Liver (tissue), 9 donors: ENCODE results near the gene PAPSS1. TPM values are rescaled to one million over a fixed set of nuclear protein-coding genes. Genes with fewer than 3 reads are reported as not detected.

ENCODE experiments used
- DNase-seq: peaks from one replicate; pipeline ENCODE4 v3.0.0-alpha.2; 2017; ENCODE audit warnings: low spot score
- H3K27ac ChIP-seq, 2 donors: one replicate each; pipeline ENCODE4 v1.7.0; 2013; ENCODE audit warnings: inconsistent platforms in 2 of 2, low read length in 2 of 2, control low read depth in 1 of 2, low read depth in 1 of 2, mild to moderate bottlenecking in 1 of 2
- H3K27me3 ChIP-seq, 4 donors: one replicate each; pipeline versions ENCODE4 v1.6.1 to v1.7.0; 2013; ENCODE audit warnings: low read length in 3 of 4, inconsistent platforms in 1 of 4, mild to moderate bottlenecking in 1 of 4, moderate library complexity in 1 of 4; ENCODE audit not compliant: control insufficient read depth in 4 of 4, insufficient read depth in 4 of 4
- H3K36me3 ChIP-seq, 4 donors: one replicate each; pipeline versions ENCODE4 v1.6.1 to v1.7.0; 2013; ENCODE audit warnings: low read length in 3 of 4, mild to moderate bottlenecking in 3 of 4, low read depth in 1 of 4, moderate library complexity in 1 of 4; ENCODE audit not compliant: control insufficient read depth in 4 of 4, insufficient read depth in 3 of 4
- H3K4me1 ChIP-seq, 4 donors: one replicate each; pipeline versions ENCODE4 v1.6.1 to v1.7.0; 2013; ENCODE audit warnings: low read length in 3 of 4, mild to moderate bottlenecking in 3 of 4, moderate library complexity in 1 of 4; ENCODE audit not compliant: control insufficient read depth in 4 of 4, insufficient read depth in 4 of 4
- H3K4me3 ChIP-seq, 3 donors: one replicate each; pipeline versions ENCODE4 v1.6.1 to v1.7.0; 2013; ENCODE audit warnings: low read length in 3 of 3, control low read depth in 1 of 3, low read depth in 1 of 3, mild to moderate bottlenecking in 1 of 3
- H3K9ac ChIP-seq, 2 donors: one replicate each; pipeline ENCODE4 v1.7.0; 2013; ENCODE audit warnings: low read length in 2 of 2, mild to moderate bottlenecking in 2 of 2, moderate library complexity in 2 of 2, control low read depth in 1 of 2, low read depth in 1 of 2
- H3K9me3 ChIP-seq, 4 donors: one replicate each; pipeline versions ENCODE4 v1.6.1 to v1.7.0; 2013; ENCODE audit warnings: low read length in 3 of 4; ENCODE audit not compliant: control insufficient read depth in 4 of 4
- FOXA1 ChIP-seq: IDR thresholded peaks from 2 replicates; pipeline ENCODE4 v1.6.1; 2016; ENCODE audit warnings: antibody characterized with exemption
- FOXA2 ChIP-seq: IDR thresholded peaks from 2 replicates; pipeline ENCODE4 v1.6.1; 2016; ENCODE audit warnings: antibody characterized with exemption
- GABPA ChIP-seq, 2 donors: IDR thresholded peaks in 1 of 2; conservative IDR thresholded peaks in 1 of 2; 2 replicates each; pipeline ENCODE4 v1.6.1; 2016; ENCODE audit warnings: antibody characterized with exemption in 2 of 2, mild to moderate bottlenecking in 1 of 2, moderate library complexity in 1 of 2
- HNF4A ChIP-seq, 2 donors: conservative IDR thresholded peaks; 2 replicates each; pipeline ENCODE4 v1.6.1; 2016; ENCODE audit warnings: antibody characterized with exemption in 2 of 2, mild to moderate bottlenecking in 2 of 2
- HNF4G ChIP-seq: IDR thresholded peaks from 2 replicates; pipeline ENCODE4 v1.6.1; 2016; ENCODE audit warnings: antibody characterized with exemption
- JUND ChIP-seq, 2 donors: IDR thresholded peaks; 2 replicates each; pipeline ENCODE4 v1.6.1; 2016; ENCODE audit warnings: antibody characterized with exemption in 2 of 2
- RAD21 ChIP-seq, 2 donors: IDR thresholded peaks; 2 replicates each; pipeline ENCODE4 v1.6.1; 2016; ENCODE audit warnings: antibody characterized with exemption in 2 of 2, mild to moderate bottlenecking in 2 of 2
- RXRA ChIP-seq, 2 donors: IDR thresholded peaks; 2 replicates each; pipeline ENCODE4 v1.6.1; 2017 to 2018; ENCODE audit warnings: antibody characterized with exemption in 2 of 2, mild to moderate bottlenecking in 1 of 2
- SP1 ChIP-seq: IDR thresholded peaks from 2 replicates; pipeline ENCODE4 v1.6.1; 2018; ENCODE audit warnings: antibody characterized with exemption, mild to moderate bottlenecking
- TAF1 ChIP-seq: conservative IDR thresholded peaks from 2 replicates; pipeline ENCODE4 v1.6.1; 2016; ENCODE audit warnings: antibody characterized with exemption, mild to moderate bottlenecking
- YY1 ChIP-seq: IDR thresholded peaks from 2 replicates; pipeline ENCODE4 v1.6.1; 2016; ENCODE audit warnings: antibody characterized with exemption, mild to moderate bottlenecking
- WGBS: extraction: QIAGEN DNeasy Blood & Tissue Kit; methylation state at CpG from one replicate; pipeline ENCODE4 v1.1.7; 2013; 5-methylcytosine and 5-hydroxymethylcytosine counted together
- polyA plus RNA-seq, 2 donors: library from polyadenylated mRNA; stranded (reverse) in 1 of 2; unstranded in 1 of 2; fragments of 200-250 nt in 1 of 2; fragments of >200 nt in 1 of 2; fragmentation: Nextera tagmentation in 1 of 2; extraction: Ambion mirVana in 1 of 2; gene quantifications; one replicate each; pipeline versions ENCODE4 v1.2.1 to v1.2.3, GENCODE V29; 2013 to 2015
- total RNA-seq, 2 donors: library from RNA; depleted of rRNA; stranded (reverse); fragments of >200 nt; gene quantifications; one replicate each; pipeline ENCODE4 v1.2.3, GENCODE V29; 2014
- TF ChIP-seq, protein P1 (sequence below): fragments of 150-350 bp; IDR thresholded peaks from 2 replicates; pipeline ENCODE4 v1.5.1; 2017; ENCODE audit warnings: improper control_type of control experiment, low read depth, low read length; ENCODE audit not compliant: missing input control
- TF ChIP-seq, protein P2 (sequence below): IDR thresholded peaks from 2 replicates; pipeline ENCODE4 v1.6.1; 2016; ENCODE audit warnings: antibody characterized with exemption
- TF ChIP-seq, protein P3 (sequence below): IDR thresholded peaks from 2 replicates; pipeline ENCODE4 v1.6.1; 2016; ENCODE audit warnings: antibody characterized with exemption
- donor health status: healthy.
- donor health status: healthy.
- donor health status: healthy.
- donor health status: healthy.
- donor health status: healthy.

The PAPSS1 gene
- total and polyA plus RNA-seq, 4 donors = 5.7 to 17.8 (median 6.0) TPM

DNA sequence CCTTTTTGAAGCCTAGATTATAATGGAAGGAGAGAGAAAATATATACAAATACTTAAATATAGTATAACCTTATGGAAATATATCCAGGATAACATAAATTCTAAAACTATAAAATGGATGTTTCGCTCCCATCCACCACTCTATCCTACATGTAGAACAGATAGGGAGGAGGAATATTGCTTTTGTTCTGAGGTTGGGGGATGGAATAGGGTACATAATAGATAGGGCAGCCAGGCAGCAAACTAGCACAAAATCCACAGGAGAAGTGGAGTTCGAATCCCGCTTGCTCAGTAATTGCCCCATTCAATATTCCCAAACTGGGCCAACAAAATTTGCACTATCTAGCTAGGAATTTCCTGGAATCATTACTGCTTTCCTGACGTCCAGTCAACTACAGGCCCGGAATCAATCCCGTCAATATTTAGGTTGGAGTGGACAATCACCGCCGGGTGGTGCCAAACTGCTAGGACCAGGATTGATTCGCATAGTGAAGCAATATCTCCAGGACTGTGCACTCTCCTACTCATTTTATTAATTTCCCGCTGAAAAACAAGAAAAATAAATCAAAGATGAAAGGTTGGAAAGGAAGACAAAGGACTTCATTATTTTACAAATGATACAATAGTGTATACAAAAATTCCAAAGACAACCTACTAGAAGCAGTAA is 40.4 kb upstream of the PAPSS1 start:
- 39% methylated on average over 10 of the region's 10 CpGs for WGBS
- DNase-seq = no peak
- H3K9me3 ChIP-seq = no peaks in the 10 kb centered on the region
- no peaks in the 10 kb centered on the region for H3K27me3 ChIP-seq
- H3K4me3 ChIP-seq = no peak overlapping the region
- peak overlapping the region in 1 of 2 donors; percentile 44 for H3K9ac ChIP-seq
- peaks cover 3 to 6% (median 3%) of the 10 kb centered on the region in 4 donors for H3K4me1 ChIP-seq
- TF ChIP-seq SP1 (peak; percentile 18), RAD21 (IDR thresholded peaks at IDR 0.05) (peak; percentile 91 to 92), HNF4G (no peak), GABPA (IDR thresholded peaks at IDR 0.05 in 1 of 2, conservative IDR thresholded peaks at IDR 0.05 in 1 of 2) (no peak), YY1 (peak; percentile 40), JUND (IDR thresholded peaks at IDR 0.05) (no peak), HNF4A (conservative IDR thresholded peaks at IDR 0.05) (peak; percentile 30 to 37), TAF1 (no peak), RXRA (IDR thresholded peaks at IDR 0.05) (peak; percentile 19 to 46), FOXA1 (peak; percentile 21)
- TF ChIP-seq, protein P1, sequence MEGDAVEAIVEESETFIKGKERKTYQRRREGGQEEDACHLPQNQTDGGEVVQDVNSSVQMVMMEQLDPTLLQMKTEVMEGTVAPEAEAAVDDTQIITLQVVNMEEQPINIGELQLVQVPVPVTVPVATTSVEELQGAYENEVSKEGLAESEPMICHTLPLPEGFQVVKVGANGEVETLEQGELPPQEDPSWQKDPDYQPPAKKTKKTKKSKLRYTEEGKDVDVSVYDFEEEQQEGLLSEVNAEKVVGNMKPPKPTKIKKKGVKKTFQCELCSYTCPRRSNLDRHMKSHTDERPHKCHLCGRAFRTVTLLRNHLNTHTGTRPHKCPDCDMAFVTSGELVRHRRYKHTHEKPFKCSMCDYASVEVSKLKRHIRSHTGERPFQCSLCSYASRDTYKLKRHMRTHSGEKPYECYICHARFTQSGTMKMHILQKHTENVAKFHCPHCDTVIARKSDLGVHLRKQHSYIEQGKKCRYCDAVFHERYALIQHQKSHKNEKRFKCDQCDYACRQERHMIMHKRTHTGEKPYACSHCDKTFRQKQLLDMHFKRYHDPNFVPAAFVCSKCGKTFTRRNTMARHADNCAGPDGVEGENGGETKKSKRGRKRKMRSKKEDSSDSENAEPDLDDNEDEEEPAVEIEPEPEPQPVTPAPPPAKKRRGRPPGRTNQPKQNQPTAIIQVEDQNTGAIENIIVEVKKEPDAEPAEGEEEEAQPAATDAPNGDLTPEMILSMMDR = peak; percentile 67
- TF ChIP-seq, protein P2, sequence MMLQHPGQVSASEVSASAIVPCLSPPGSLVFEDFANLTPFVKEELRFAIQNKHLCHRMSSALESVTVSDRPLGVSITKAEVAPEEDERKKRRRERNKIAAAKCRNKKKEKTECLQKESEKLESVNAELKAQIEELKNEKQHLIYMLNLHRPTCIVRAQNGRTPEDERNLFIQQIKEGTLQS = no peak
- TF ChIP-seq, protein P3, sequence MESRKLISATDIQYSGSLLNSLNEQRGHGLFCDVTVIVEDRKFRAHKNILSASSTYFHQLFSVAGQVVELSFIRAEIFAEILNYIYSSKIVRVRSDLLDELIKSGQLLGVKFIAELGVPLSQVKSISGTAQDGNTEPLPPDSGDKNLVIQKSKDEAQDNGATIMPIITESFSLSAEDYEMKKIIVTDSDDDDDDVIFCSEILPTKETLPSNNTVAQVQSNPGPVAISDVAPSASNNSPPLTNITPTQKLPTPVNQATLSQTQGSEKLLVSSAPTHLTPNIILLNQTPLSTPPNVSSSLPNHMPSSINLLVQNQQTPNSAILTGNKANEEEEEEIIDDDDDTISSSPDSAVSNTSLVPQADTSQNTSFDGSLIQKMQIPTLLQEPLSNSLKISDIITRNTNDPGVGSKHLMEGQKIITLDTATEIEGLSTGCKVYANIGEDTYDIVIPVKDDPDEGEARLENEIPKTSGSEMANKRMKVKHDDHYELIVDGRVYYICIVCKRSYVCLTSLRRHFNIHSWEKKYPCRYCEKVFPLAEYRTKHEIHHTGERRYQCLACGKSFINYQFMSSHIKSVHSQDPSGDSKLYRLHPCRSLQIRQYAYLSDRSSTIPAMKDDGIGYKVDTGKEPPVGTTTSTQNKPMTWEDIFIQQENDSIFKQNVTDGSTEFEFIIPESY = no peak
- H3K27ac ChIP-seq = no peak overlapping the region
- no peaks in the 10 kb centered on the region for H3K36me3 ChIP-seq

DNA sequence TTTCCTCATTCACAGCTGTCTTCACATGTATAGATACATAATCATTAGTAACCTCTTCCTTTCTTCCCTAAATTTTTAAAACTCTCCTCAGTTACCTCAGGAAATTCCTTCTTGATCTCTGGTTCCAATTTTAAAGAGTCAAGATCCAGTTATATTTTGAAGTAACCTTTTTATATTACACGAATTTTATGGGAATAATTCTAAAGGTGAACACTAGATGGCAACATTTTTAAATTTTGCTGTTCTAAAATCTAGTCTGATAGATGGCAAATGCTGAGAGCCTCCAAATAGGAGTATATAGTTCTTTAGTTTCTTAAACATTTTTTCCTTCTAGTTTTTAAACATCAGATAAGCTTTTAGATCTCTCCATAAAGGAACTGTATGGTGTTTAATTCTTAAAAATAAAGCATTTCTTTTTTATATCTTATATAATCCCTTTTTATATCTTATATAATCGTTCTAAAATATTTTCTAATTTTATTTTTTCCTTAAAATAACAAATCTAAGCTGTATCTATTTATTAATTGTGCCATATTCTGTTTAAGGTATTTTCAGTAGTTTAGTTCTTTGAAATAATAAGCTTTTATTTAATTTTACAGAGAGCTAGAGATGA is 37.9 kb upstream of the PAPSS1 start:
- H3K36me3 ChIP-seq = no peaks in the 10 kb centered on the region
- WGBS = 44% methylated on average over 2 of the region's 2 CpGs
- H3K9ac ChIP-seq = no peak overlapping the region
- no peaks in the 10 kb centered on the region for H3K27me3 ChIP-seq
- no peaks in the 10 kb centered on the region for H3K9me3 ChIP-seq
- H3K4me3 ChIP-seq = no peak overlapping the region
- DNase-seq = no peak
- peaks cover 3 to 6% (median 3%) of the 10 kb centered on the region in 4 donors for H3K4me1 ChIP-seq
- no peak overlapping the region for H3K27ac ChIP-seq
- TF ChIP-seq FOXA2 (no peak), RAD21 (IDR thresholded peaks at IDR 0.05) (peak; percentile 78 to 79)
- TF ChIP-seq, protein P1 = peak; percentile 50
